Osteoblast (primary cell): ENCODE measurements around the gene PFN1. TPM values are rescaled to one million over a fixed set of nuclear protein-coding genes. Genes with fewer than 3 reads are reported as not detected.

Source experiments
- DNase-seq: peaks from one replicate; pipeline ENCODE4 v3.0.0; 2011; ENCODE audit warnings: low spot score, mixed read lengths; ENCODE audit not compliant: insufficient read length; ENCODE audit errors: missing footprints
- H2AFZ ChIP-seq: 2 replicates; pipeline ENCODE4 v1.6.0; 2011; ENCODE audit warnings: mild to moderate bottlenecking, low read length
- H3K27ac ChIP-seq: 2 replicates; pipeline ENCODE4 v1.5.1; 2011; ENCODE audit warnings: mild to moderate bottlenecking, low read depth, low read length, moderate library complexity
- H3K27me3 ChIP-seq: 2 replicates; pipeline ENCODE4 v1.6.0; 2012; ENCODE audit warnings: mild to moderate bottlenecking, control low read depth, inconsistent platforms, low read length, moderate library complexity; ENCODE audit not compliant: insufficient read depth
- H3K36me3 ChIP-seq: 2 replicates; pipeline ENCODE4 v1.5.1; 2011; ENCODE audit warnings: mild to moderate bottlenecking, low read length, control low read depth, moderate library complexity; ENCODE audit not compliant: insufficient read depth
- H3K4me1 ChIP-seq: 2 replicates; pipeline ENCODE4 v1.5.1; 2011; ENCODE audit warnings: mild to moderate bottlenecking, low read length, control low read depth, moderate library complexity; ENCODE audit not compliant: insufficient read depth
- H3K4me2 ChIP-seq: 2 replicates; pipeline ENCODE4 v1.6.0; 2011; ENCODE audit warnings: mild to moderate bottlenecking, low read length; ENCODE audit not compliant: insufficient read depth
- H3K4me3 ChIP-seq: fragments of 200-600 bp; sonication (generic); 3 replicates; pipeline ENCODE4 v1.5.1; 2012; ENCODE audit warnings: mild to moderate bottlenecking, low read length, inconsistent platforms; ENCODE audit not compliant: insufficient read depth
- H3K79me2 ChIP-seq: 2 replicates; pipeline ENCODE4 v1.6.0; 2012; ENCODE audit warnings: mild to moderate bottlenecking, low read length, control low read depth, inconsistent platforms; ENCODE audit not compliant: insufficient read depth
- H3K9me3 ChIP-seq: 2 replicates; pipeline ENCODE4 v1.5.1; 2011; ENCODE audit warnings: low read depth, low read length, control low read depth
- H4K20me1 ChIP-seq: 2 replicates; pipeline ENCODE4 v1.6.0; 2012; ENCODE audit warnings: mild to moderate bottlenecking, low read length, control low read depth; ENCODE audit not compliant: insufficient read depth
- total RNA-seq: library from RNA; depleted of rRNA; stranded (reverse); fragments of >200 nt; gene quantifications from 2 replicates; pipeline ENCODE4 v1.2.3, GENCODE V29; 2012
- TF ChIP-seq, protein P1 (sequence below): IDR thresholded peaks from 2 replicates; pipeline ENCODE4 v1.5.1; 2011; ENCODE audit warnings: mild to moderate bottlenecking, low read depth, low read length, moderate library complexity; ENCODE audit errors: extremely low read depth

The PFN1 gene
- total RNA-seq, 1 donor: 425 TPM

DNA sequence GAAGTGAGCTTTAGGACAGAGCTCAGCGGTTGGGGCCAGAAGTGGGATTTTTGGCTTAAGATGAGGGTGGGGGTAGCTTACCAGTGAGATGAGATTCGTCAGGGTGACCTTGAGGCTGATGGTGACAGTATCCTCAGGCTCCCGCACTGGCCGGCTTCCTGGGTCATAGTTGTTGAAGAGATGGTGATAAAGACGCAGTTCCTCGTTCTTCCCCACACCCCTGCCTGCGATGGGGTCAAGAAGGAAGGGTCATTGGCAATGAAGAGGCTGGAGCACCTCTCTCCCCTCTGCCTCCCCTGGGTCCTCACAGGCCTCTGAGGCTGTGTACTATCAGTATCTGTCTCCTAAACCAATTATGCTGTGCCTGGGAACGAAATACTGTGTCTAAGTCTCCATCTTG is 45.8 kb downstream of the PFN1 start:
- H3K27me3 ChIP-seq: peaks cover 8% of the 10 kb centered on the region
- peak overlapping the region; percentile 49 for H3K4me2 ChIP-seq
- no peak overlapping the region for H2AFZ ChIP-seq
- peak; percentile 68 for DNase-seq
- H3K4me3 ChIP-seq: no peak overlapping the region
- peaks cover 7% of the 10 kb centered on the region for H4K20me1 ChIP-seq
- peaks cover 17% of the 10 kb centered on the region for H3K4me1 ChIP-seq
- no peaks in the 10 kb centered on the region for H3K36me3 ChIP-seq
- TF ChIP-seq, protein P1, sequence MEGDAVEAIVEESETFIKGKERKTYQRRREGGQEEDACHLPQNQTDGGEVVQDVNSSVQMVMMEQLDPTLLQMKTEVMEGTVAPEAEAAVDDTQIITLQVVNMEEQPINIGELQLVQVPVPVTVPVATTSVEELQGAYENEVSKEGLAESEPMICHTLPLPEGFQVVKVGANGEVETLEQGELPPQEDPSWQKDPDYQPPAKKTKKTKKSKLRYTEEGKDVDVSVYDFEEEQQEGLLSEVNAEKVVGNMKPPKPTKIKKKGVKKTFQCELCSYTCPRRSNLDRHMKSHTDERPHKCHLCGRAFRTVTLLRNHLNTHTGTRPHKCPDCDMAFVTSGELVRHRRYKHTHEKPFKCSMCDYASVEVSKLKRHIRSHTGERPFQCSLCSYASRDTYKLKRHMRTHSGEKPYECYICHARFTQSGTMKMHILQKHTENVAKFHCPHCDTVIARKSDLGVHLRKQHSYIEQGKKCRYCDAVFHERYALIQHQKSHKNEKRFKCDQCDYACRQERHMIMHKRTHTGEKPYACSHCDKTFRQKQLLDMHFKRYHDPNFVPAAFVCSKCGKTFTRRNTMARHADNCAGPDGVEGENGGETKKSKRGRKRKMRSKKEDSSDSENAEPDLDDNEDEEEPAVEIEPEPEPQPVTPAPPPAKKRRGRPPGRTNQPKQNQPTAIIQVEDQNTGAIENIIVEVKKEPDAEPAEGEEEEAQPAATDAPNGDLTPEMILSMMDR: no peak
- no peak overlapping the region for H3K27ac ChIP-seq
- no peaks in the 10 kb centered on the region for H3K79me2 ChIP-seq
- no peaks in the 10 kb centered on the region for H3K9me3 ChIP-seq

DNA sequence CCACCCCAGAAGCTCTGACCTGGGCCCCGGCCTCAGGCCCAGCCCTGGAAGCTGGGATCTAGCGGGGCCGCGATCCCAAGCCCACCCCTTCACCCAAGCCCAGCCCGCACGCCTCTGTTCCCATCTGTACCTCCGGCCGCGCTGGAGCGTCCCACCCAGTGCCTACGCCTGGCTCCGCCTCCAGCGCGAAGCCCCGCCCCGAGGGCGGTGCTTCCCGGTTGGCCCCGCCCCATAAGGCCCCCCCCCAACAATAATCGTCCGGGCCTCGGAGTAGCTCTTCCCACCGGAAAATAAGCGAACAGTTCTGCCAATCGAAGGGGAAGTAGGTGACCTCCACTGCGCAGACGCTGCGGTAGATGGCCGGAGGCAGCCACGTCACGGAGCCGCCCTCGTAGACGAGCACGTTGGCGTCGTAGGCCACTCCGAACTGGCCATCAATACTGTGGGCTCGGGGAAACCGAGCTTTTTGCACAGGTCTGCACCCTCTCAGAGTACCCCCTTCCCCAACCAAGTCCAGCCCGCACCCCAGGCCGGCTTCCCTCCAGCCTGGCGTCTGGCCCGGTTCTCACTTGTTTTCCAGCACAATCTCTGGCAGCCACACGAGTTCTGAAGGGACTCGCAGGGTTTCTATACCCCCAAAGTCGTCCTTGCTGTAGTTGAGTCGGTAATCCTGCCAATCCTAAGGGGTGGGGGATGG is 46.5 kb downstream of the PFN1 start:
- Histone ChIP-seq H3K79me2 (no peaks in the 10 kb centered on the region), H3K4me2 (peak overlapping the region; percentile 49), H3K4me1 (peaks cover 17% of the 10 kb centered on the region), H3K27ac (peak overlapping the region; percentile 23), H3K9me3 (no peaks in the 10 kb centered on the region), H3K36me3 (peaks cover 7% of the 10 kb centered on the region), H3K27me3 (peaks cover 8% of the 10 kb centered on the region), H4K20me1 (peaks cover 7% of the 10 kb centered on the region), H3K4me3 (peak overlapping the region; percentile 72), H2AFZ (no peak overlapping the region)
- TF ChIP-seq, protein P1: no peak
- peak; percentile 90 for DNase-seq

DNA sequence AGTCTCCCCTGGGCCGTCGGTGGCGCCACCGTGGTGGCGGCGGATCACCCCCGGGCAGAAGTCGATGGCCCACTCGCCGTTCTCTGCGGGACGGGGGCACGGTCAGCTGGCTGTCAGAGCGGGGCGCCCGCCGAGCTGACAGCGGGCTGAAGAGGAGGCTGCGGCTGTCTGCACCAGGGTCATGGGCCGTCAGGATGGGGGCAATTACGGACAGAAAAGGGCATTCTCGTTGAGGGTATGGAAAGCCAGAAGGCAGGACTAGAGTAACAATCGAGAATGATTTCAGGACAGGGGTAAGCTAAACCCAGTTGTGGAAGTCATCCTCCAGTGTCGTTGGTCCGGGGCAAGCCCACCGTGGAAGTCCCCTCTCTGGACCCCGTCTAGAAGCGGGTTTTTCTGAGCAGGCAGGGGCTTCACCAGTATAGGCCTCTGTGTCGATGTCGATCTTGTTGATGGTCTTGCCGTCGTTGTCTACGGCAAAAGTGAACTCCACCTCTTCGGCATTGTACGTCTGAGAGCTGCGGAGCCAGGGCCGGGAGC is 47.2 kb downstream of the PFN1 start:
- H4K20me1 ChIP-seq: peaks cover 7% of the 10 kb centered on the region
- TF ChIP-seq, protein P1: no peak
- H3K27me3 ChIP-seq: peaks cover 8% of the 10 kb centered on the region
- no peaks in the 10 kb centered on the region for H3K79me2 ChIP-seq
- H3K4me1 ChIP-seq: peaks cover 17% of the 10 kb centered on the region
- H3K9me3 ChIP-seq: no peaks in the 10 kb centered on the region
- peak overlapping the region; percentile 17 for H3K27ac ChIP-seq
- H2AFZ ChIP-seq: no peak overlapping the region
- DNase-seq: peak; percentile 55
- H3K36me3 ChIP-seq: peaks cover 10% of the 10 kb centered on the region
- peak overlapping the region; percentile 72 for H3K4me3 ChIP-seq
- peak overlapping the region; percentile 2 for H3K4me2 ChIP-seq
